SU-DHL-6 (cell line): ENCODE results near the gene NACAD.

Experiments
- EZH2phosphoT487 ChIP-seq: fragments of 200-600 bp; sonication (generic), shearing (Covaris generic); conservative IDR thresholded peaks from 2 replicates; pipeline ENCODE4 v1.6.1; 2018; ENCODE audit warnings: mild to moderate bottlenecking, antibody characterized with exemption, low read length, moderate library complexity, mixed read lengths
- TF ChIP-seq, protein P1 (sequence below): fragments of 200-600 bp; sonication (generic); IDR thresholded peaks from one replicate; pipeline ENCODE4 v1.5.1; 2017; ENCODE audit warnings: antibody characterized with exemption, mild to moderate bottlenecking, low read length, moderate library complexity; ENCODE audit not compliant: insufficient read depth, poor library complexity, severe bottlenecking

DNA sequence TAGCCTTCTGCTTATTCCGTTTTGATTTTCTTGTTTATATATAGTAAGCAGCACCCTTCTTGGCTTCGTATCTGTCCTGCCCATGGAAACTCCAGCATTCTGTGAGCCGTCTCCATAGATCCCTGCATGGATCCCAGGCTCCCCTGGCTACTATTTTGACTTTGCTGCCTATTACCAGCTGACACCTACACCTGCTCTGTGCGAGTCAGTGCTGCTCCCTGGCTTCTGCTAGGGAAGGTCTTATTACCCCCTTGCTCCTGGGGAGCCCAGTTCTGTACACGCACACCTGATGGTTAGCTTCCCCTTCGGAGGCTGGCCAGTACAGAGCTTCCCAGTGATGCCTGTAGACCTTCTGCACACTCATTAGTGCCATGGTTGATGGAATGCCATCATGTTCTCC lies 35.4 kb downstream of the NACAD start:
- TF ChIP-seq, protein P1, sequence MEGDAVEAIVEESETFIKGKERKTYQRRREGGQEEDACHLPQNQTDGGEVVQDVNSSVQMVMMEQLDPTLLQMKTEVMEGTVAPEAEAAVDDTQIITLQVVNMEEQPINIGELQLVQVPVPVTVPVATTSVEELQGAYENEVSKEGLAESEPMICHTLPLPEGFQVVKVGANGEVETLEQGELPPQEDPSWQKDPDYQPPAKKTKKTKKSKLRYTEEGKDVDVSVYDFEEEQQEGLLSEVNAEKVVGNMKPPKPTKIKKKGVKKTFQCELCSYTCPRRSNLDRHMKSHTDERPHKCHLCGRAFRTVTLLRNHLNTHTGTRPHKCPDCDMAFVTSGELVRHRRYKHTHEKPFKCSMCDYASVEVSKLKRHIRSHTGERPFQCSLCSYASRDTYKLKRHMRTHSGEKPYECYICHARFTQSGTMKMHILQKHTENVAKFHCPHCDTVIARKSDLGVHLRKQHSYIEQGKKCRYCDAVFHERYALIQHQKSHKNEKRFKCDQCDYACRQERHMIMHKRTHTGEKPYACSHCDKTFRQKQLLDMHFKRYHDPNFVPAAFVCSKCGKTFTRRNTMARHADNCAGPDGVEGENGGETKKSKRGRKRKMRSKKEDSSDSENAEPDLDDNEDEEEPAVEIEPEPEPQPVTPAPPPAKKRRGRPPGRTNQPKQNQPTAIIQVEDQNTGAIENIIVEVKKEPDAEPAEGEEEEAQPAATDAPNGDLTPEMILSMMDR, result no peak
- TF ChIP-seq EZH2phosphoT487, result no peak
